ENCODE results near the gene C22orf23.

C22orf23 gene

GRCh38 chr22:37906364-37907008 lies 46.9 kb downstream of the C22orf23 start:
- DNase-seq = peak in 3 of 56 donors; percentile 34 to 45 (median 36)

DNA sequence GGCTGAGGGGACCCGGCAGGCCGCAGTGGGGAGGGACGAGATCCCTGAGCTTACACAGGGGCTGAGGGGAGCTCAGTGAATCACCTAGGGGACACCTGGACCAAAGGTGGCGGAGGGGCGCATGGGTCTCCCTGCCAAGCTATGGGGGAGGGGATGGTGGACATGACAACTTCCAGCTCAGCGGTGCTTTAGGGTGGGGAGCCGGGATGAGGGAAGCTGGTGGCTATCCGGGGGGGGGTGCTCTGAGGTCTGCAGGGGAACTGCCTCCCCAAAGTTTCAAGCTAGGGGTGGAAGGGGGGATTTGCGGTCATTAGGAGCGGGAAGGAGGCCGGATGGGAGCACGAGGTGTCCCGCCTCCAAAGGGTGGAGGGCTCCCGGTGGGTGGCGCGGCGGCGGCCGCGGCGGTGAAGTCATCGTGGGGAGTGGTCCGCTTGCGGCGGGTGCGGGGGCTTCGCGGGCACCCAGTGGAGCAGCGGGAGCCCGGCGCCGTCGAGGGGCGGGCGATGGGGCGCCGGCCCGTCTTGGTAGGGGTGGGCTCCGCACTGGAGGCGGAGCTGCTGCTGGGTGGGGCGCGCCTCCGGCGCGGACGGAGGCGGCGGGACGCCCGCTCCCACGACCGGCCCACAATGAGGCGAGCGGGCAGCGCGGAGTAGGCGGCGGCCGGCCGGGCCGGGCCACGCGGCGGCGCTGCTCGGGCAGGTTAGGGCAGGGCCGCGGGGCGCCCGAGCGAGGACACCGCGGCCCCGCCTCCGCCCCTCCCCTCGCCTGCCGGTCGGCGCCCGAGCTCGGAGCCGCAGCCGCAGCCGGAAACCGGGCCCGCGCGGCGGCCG lies 47.7 kb downstream of the C22orf23 start, which contains the start of gene MICALL1:
TSS of gene MICALL1 (plus strand) at position 764 of the 830 bp plus-strand sequence. CDS start 126 bp downstream, outside the sequence.
- peak in 21 of 56 donors; percentile 17 to 72 (median 38) for DNase-seq

DNA sequence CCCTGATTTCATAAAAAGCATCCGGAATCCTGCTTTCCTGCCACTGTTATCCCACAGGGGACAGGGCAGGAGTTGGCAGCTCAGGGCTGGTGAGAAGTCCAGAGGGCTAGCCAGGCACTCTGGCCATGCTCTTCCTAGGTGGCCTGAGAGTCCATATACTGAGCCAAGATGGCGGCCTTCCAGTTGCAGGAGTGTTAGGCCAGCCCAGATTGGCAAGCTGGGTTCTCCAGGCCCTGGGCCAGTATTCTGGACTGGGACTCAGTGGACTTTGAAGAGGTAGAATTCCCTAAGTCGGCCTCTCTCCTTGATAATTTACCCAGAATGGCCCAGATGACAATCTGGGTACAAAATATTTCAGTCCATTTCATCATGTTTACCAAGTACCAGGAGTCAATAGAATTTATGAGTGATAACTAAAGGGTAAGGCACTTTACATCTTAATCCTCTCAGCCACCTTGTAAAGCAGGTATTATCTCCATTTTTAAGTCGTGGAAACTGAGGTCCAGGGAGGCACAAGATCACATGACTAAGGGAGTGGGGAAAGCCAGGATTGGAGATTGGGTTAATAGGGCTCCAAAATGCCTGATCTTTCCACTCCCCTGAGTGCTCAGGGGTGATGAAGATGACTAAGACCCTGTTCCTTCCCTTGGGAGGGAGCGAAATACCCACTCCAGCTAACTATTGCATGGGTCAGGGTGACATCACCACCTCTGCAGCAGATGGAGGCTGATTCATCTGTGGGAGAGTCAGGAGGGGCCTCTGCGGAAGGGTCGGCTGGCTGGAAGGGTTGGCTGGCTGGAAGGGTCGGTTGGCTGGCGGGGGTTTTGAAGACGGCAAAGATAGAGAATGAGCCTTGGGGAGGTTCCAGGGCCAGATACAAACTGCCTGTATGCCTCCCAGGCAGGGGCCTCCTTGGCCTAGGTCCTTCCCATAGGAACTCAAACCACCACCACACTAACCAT lies 48.5 kb downstream of the C22orf23 start:
- peak in 38 of 56 donors; percentile 7 to 85 (median 45) for DNase-seq

GRCh38 chr22:37898441-37899181 lies 54.8 kb downstream of the C22orf23 start:
- peak in 46 of 56 donors; percentile 17 to 81 (median 56) for DNase-seq

DNA sequence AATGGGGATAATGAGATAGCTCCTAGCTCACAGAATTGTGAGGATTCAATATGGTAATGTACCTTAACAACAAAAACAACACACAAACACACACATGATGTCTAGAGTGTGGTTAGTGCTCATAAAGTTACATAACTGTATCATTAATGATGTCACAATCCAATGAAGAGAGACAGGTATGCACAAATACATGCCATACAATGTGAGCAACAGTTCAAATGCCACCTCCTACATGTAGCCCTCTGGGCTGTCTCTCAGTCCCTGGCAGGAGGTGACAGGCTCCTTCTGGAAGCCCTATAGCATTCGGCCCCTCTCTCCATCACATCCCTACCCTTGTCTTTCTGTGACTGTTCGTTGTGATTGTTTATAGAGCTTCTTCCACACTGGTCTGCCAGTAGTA lies 55.6 kb downstream of the C22orf23 start:
- no peak for DNase-seq

DNA sequence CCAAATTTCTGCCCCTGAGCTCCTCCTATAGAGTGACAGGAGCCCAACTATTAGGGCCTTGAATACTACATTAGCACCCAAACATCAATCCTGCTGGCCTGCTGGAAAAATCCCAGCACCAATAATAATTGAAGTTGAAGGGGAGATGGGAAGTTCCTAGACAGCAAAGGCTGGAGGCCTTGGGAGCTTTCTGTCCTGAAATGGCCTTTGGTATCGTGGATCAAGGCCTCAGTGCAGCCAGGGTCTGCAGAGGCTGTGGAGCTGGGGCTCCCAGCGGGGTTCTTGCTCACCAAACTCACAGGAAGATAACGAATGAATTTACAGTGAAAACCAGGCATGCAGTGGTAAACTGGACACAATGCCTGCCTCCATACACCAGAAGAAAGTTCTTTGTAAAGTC lies 56.5 kb downstream of the C22orf23 start:
- no peak for DNase-seq

GRCh38 chr22:37896181-37896592 lies 57.2 kb downstream of the C22orf23 start:
- DNase-seq = no peak

DNA sequence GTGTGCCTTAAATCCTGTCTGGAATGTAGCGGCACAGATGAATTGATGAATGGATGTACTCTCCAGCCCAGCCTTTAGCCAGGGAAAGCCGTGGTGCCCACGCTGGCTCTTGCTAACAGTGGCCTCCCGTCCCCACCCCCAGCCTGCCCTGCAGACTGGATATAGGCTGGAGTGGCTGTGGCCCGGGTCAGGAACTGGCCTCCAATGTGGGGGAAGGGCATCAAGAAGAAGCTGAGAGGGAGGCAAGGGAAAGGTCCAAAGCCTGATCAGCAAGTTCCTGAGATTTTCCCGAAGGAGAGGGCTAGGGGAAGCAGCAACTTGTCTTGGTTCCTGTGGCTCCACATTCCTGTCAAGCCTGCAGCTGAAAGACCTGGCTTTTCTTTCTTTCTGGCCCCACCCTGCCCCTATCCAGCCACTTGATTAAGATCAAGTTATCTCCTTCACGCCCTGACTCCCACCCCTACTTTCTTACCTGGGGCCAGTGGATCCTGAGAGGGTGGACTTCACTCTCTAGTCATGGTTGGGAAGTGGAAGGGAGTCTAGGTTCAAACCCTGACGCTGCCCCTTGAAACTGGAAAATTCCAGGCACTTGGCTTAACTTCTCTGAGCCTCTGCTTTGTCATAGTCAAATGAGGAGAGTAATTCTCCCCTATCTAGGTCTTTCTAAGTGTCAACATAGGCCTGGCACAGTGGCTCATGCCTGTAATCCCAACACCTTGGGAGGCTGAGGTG lies 58.3 kb downstream of the C22orf23 start:
- DNase-seq = peak in 11 of 56 donors; percentile 8 to 35 (median 26)

GRCh38 chr22:37893583-37893983 lies 59.8 kb downstream of the C22orf23 start:
- peak in 8 of 56 donors; percentile 8 to 58 (median 30) for DNase-seq

Data from nucleus accumbens (tissue), 56 donors.